HG03354 (cell line): ENCODE measurements around the gene COG5.

Source experiments
- ATAC-seq: cut with Tn5 transposase; IDR thresholded peaks from one replicate; pipeline ENCODE4 v1.9.1; 2021; ENCODE audit warnings: mild to moderate bottlenecking; ENCODE audit not compliant: unreplicated experiment, poor library complexity, severe bottlenecking

The COG5 gene

GRCh38 chr7:107527196-107527595 lies 36.5 kb downstream of the COG5 start:
- no peak for ATAC-seq

- no peak for ATAC-seq
Measured at GRCh38 chr7:107526672-107527071, 37.0 kb downstream of the COG5 start.

- no peak for ATAC-seq
Measured at GRCh38 chr7:107506674-107507339, 56.9 kb downstream of the COG5 start.

DNA sequence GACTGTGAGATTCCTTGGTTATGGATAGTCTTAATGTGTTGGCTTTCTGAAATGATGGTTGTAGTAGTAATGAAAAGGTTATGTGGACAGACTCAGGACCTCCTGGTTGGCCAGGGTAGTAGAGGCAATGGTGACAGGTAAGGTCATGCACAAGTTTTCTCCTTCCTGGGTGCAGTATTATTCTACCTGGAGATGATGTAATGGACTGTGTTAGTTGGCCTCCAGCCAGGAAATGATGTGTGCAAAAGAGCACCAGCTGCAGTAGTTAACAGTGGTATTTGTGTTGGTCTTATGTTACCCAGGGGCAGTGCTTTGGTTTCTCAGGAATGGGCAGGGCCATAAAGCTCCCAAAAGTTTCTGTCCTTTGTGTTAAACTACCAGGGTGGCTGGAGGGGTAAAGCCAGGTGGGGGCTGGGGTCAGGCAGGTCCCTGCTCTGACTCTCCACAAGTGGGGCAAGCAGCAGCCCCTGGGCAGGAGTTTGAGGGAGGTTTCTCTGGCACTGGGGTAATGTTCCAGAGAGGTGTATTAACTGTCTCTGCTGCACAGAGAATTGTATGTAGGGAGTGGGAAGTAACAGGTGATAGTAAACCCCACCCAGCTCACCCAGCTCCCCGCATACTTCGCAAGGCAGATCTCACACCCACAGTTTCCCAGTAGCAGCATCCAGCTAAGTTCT lies 57.6 kb downstream of the COG5 start:
- ATAC-seq, result no peak

GRCh38 chr7:107505362-107505761 lies 58.4 kb downstream of the COG5 start:
- ATAC-seq, result no peak

DNA sequence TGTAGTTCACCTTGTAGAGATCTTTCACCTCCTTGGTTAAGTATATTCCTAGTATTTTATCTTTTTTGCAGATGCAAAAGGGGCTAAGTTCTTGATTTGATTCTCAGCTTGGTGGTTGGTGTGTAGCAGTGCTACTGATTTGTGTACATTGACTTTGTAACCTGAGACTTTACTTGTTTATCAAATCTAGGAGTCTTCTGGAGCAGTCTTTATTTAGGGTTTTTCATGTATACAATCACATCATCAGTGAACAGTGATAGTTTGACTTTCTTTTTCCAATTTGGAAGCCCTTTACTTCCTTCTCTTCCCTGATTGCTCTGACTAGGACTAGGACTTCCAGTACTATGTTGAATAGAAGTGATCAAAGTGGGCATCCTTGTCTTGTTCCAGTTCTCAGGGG lies 60.0 kb downstream of the COG5 start:
- ATAC-seq, result no peak

GRCh38 chr7:107502797-107503196 lies 60.9 kb downstream of the COG5 start:
- ATAC-seq, result no peak

DNA sequence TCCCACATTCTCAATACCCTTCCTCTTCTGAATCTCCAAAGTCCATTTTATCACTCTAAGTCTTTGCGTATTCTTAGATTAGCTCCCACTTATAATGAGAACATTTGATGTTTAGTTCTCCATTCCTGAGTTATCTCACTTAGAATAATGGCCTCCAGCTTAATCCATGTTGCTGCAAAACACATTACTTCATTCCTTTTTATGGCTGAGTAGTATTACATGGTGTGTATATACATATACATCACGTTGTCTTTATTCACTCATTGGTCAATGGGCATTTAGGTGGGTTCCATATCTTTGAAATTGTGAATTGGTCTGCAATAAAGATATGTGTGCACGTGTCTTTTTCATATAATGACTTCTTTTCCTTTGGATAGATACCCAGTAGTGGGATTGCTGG lies 61.6 kb downstream of the COG5 start:
- ATAC-seq, result no peak

DNA sequence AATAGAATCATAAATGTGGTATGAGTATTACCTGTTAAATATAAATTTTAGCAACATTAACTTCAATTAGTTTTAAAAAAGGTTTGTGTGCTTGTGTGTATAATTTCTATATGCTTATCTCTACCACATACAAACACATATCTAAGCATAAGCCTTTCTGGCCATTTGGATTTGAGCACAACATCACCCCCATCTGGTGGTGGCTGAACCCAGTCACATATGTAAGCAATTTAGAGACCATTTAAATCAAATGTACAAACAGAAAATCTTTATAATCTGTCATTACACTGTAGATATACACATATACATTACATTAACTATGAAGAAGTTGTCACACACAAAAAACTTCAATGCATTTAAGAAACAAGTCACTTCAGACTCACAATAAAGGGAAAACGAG lies 62.1 kb downstream of the COG5 start:
- ATAC-seq, result no peak

DNA sequence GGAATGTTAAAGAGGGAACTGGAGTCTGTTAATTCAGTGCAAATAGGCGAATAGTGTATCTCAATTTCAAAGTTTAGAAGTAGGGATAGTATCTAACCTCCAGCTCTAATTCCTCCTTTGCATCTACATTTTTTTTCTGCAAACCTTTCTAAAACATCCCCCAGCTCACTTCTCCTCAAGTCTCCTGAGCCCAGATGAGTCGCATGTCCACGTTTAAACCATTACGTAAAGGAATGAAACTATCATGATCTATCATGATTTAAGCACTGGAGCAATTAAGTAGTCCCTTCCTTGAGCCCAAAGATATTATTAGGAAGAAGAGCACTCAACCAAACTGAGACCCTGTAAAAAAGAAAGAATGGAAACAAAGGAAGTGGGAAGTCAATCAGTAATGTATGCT lies 64.0 kb downstream of the COG5 start:
- ATAC-seq, result no peak

GRCh38 chr7:107495516-107495915 lies 68.2 kb downstream of the COG5 start:
- no peak for ATAC-seq

DNA sequence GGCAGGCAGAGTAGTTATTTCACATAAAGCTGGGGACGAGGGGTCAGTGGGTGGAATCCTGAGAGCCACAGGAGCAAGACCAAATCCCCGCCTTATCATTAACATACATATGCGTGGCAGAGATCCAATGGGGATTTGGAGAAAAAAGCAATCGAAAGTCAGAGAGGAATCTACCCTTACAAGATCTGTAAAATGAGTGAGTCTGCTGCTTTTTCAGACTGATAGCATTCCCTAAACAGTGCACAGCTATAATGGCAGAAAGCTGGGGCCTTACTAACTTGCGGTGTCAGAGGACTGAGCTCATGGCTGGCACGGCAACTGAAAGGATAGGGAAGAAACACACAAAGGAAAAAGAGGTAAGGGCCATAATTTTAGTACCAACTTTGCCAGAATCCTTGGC lies 68.8 kb downstream of the COG5 start:
- no peak for ATAC-seq

DNA sequence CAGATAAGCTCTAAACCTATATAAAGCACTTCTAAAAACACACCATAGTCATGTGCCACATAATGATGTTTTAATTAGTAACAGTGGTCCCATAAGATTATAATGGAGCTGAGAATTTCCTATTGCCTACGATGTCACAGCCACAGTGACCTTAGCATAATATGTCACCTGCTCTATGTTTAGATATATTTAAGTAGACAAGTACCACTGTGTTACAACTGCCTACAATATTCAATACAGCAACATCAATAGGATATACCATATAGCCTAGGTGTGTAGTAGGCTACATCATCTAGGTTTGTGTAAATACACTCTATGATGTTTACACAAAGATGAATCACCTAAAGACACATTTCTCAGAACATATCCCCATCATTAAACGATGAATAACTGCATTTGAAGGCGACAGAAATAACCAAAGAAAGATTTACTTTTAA lies 69.4 kb downstream of the COG5 start:
- no peak for ATAC-seq

DNA sequence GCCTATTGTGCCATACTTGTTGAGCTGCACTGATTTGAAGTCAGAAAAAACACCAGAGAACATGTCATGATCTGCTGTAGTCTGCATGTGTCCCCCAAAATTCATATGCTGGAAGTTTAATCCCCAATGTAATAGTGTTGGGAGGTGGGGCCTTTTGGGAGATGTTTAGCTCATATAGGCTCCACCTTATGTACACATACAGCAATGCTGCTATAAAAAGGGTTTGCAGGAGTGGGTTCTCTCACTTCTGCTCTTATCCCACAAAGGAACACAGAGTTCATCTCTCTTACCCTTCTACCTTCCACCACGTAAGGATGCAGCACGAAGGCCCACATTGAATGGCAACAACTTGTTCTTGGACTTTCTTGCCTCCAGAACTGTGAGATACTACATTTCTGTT lies 70.8 kb downstream of the COG5 start:
- ATAC-seq, result no peak

DNA sequence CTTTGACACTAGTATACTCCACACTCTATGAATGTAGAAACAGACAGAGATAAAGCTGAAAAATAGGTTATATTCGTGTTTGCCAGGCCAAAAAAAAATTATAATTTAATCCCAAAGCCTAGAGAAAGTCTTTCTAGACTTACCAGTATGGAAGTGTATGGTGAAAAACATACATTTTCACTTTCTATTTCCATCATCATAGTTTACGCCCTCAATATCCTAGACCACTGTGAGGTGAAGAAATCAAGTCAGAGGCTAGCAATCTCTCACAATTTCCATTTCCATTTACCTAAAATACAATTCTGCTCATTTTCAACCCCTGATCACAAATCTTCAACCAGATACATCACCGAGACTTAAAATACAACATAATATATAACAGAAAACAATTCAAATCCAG lies 77.7 kb downstream of the COG5 start:
- no peak for ATAC-seq

DNA sequence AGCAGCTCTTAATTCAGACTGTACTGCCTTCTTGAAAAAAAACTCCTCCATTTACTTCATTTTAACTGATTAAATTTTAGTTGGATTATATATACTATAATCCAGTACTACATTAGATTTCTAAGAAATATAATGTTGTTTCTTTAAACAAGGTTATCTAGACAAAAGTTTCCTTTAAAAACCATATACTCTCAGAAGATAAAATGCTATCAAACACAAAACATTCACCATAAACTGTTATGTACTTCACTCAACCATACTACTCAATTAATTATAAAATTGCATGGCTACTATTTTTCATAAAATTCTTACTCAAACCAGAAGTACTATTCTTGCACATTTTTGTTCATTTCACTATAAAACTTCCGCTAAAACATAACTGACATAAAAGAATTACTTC lies 81.1 kb downstream of the COG5 start:
- ATAC-seq, result no peak

GRCh38 chr7:107480932-107481331 lies 82.8 kb downstream of the COG5 start:
- ATAC-seq, result no peak

DNA sequence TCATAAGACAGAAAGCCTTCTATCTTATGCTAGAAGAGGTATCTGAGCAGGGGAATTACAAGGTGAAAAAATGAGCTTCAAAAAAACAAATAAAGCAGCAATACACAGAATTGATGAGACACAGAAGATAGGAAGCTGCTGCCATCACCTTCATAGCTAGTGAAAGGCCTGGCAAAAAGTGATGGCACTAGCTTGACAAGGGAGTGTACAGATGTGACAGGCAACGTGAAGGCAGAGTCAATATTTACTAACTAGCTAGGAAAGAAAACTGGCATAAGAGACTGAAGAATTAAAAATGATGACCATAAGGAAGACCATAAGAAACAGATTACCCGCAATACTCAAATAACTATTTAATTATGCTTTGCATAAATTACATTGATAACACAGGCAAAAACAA lies 84.4 kb downstream of the COG5 start:
- ATAC-seq, result no peak

DNA sequence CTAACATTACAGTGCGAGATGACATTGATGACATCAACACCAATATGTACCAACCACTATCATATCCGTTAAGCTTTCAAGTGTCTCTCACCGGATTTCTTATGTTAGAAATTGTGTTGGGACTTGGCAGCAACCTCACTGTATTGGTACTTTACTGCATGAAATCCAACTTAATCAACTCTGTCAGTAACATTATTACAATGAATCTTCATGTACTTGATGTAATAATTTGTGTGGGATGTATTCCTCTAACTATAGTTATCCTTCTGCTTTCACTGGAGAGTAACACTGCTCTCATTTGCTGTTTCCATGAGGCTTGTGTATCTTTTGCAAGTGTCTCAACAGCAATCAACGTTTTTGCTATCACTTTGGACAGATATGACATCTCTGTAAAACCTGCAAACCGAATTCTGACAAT lies 89.6 kb downstream of the COG5 start:
- no peak for ATAC-seq

DNA sequence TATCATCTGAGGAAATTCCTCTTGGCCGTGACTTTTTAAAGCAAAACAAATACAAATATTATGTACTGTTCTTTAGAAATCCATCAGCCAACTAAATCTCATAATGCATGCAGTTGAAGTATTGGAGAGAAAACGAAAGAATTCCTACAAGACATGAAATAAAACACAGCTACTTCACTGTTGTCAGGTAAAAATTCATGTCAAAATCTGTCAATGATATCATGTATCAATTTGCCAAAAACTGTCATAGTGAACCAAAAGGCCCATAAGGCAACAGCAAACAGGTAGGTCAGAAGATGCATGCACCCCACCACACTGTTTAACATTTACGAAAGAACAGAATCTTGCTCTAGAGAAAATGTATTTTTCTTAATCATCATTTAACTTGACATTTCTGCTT lies 91.6 kb downstream of the COG5 start:
- ATAC-seq, result no peak

GRCh38 chr7:107471292-107472070 lies 92.2 kb downstream of the COG5 start:
- no peak for ATAC-seq
